GM23338 (cell line): Measurements from ENCODE around the gene GPT2. TPM values are rescaled to one million over a fixed set of nuclear protein-coding genes. Genes with fewer than 3 reads are reported as not detected.

Source experiments
- ATAC-seq: fragments of 200-7000 bp; cut with Tn5 transposase; 3 replicates; pipeline ENCODE4 v1.9.1; 2020
- DNase-seq: peaks from one replicate; pipeline ENCODE4 v3.0.0-alpha.2; 2015; ENCODE audit warnings: low spot score
- H2AFZ ChIP-seq: fragments of 200-600 bp; sonication (generic); 2 replicates; pipeline ENCODE4 v1.8.0; 2016; ENCODE audit warnings: antibody characterized with exemption, mild to moderate bottlenecking, moderate library complexity
- H3F3A ChIP-seq: fragments of 200-600 bp; sonication (generic); replicated peaks from 2 replicates; pipeline ENCODE4 v1.8.0; 2017; ENCODE audit warnings: antibody characterized with exemption, mixed run types, low read depth
- H3K27ac ChIP-seq: fragments of 200-600 bp; sonication (generic); 2 replicates; pipeline ENCODE4 v1.6.1; 2016; ENCODE audit warnings: low read depth
- H3K27me3 ChIP-seq: fragments of 200-600 bp; sonication (generic); 2 replicates; pipeline ENCODE4 v1.8.0; 2016; ENCODE audit warnings: mild to moderate bottlenecking, mixed run types, moderate library complexity; ENCODE audit not compliant: insufficient read depth
- H3K36me3 ChIP-seq: fragments of 200-600 bp; sonication (generic); 2 replicates; pipeline ENCODE4 v1.8.0; 2016; ENCODE audit warnings: mild to moderate bottlenecking; ENCODE audit not compliant: insufficient read depth
- H3K4me1 ChIP-seq: fragments of 200-600 bp; sonication (generic); 2 replicates; pipeline ENCODE4 v1.8.0; 2016; ENCODE audit warnings: mild to moderate bottlenecking, moderate library complexity; ENCODE audit not compliant: insufficient read depth
- H3K4me2 ChIP-seq: fragments of 200-600 bp; sonication (generic); 2 replicates; pipeline ENCODE4 v1.7.1; 2017; ENCODE audit warnings: mixed run types
- H3K4me3 ChIP-seq: fragments of 200-600 bp; sonication (generic); 2 replicates; pipeline ENCODE4 v1.6.1; 2016; ENCODE audit warnings: mixed run types
- H3K79me2 ChIP-seq: fragments of 200-600 bp; sonication (generic); replicated peaks from 2 replicates; pipeline ENCODE4 v1.8.0; 2017; ENCODE audit warnings: mild to moderate bottlenecking; ENCODE audit not compliant: insufficient read depth
- H3K9me2 ChIP-seq: fragments of 200-600 bp; sonication (generic); 2 replicates; pipeline ENCODE4 v1.8.0; 2017; ENCODE audit not compliant: insufficient read depth
- H4K20me1 ChIP-seq: fragments of 200-600 bp; sonication (generic); replicated peaks from 2 replicates; pipeline ENCODE4 v1.8.0; 2017; ENCODE audit warnings: mild to moderate bottlenecking; ENCODE audit not compliant: insufficient read depth
- H3K27ac Mint-ChIP-seq: 2 replicates; pipeline ENCODE4 v1.8.0; 2020; ENCODE audit warnings: inconsistent platforms, mild to moderate bottlenecking, moderate library complexity, mixed read lengths
- H3K27me3 Mint-ChIP-seq: 3 replicates; pipeline ENCODE4 v1.8.0; 2022; ENCODE audit warnings: low read depth, mild to moderate bottlenecking, moderate library complexity, mixed read lengths, inconsistent platforms; ENCODE audit not compliant: insufficient read depth, poor library complexity
- H3K36me3 Mint-ChIP-seq: 3 replicates; pipeline ENCODE4 v1.8.0; 2021; ENCODE audit warnings: low read depth, mild to moderate bottlenecking, inconsistent platforms, moderate library complexity, mixed read lengths
- H3K4me1 Mint-ChIP-seq: 3 replicates; pipeline ENCODE4 v1.8.0; 2020; ENCODE audit warnings: mild to moderate bottlenecking, inconsistent platforms, mixed read lengths
- H3K4me3 Mint-ChIP-seq: 3 replicates; pipeline ENCODE4 v1.8.0; 2021; ENCODE audit warnings: moderate library complexity, mild to moderate bottlenecking, inconsistent platforms, mixed read lengths
- H3K9me3 Mint-ChIP-seq: 3 replicates; pipeline ENCODE4 v1.8.0; 2020; ENCODE audit warnings: moderate library complexity, mild to moderate bottlenecking, inconsistent platforms, mixed read lengths
- CREB1 ChIP-seq: fragments of 250-450 bp; sonication (Bioruptor Pico); IDR thresholded peaks from 2 replicates; pipeline ENCODE4 v1.5.0; 2020; ENCODE audit warnings: low read depth, mild to moderate bottlenecking, moderate library complexity
- EZH2 ChIP-seq: fragments of 200-600 bp; sonication (generic); IDR thresholded peaks from one replicate; pipeline ENCODE4 v1.8.0; 2017; ENCODE audit warnings: antibody characterized with exemption, mild to moderate bottlenecking, low read depth; ENCODE audit not compliant: unreplicated experiment
- EZH2phosphoT487 ChIP-seq: fragments of 200-600 bp; sonication (generic); IDR thresholded peaks from one replicate; pipeline ENCODE4 v1.8.1; 2018; ENCODE audit warnings: antibody characterized with exemption; ENCODE audit not compliant: unreplicated experiment
- JUNB ChIP-seq: IDR thresholded peaks from one replicate; pipeline ENCODE4 v1.6.1; 2016; ENCODE audit warnings: antibody characterized with exemption; ENCODE audit not compliant: unreplicated experiment
- NANOG ChIP-seq: IDR thresholded peaks from 2 replicates; pipeline ENCODE4 v1.6.1; 2016; ENCODE audit warnings: antibody characterized with exemption, borderline replicate concordance
- POLR2AphosphoS5 ChIP-seq: IDR thresholded peaks from 2 replicates; pipeline ENCODE4 v1.6.1; 2016; ENCODE audit warnings: antibody characterized with exemption, low read depth
- STAT1 ChIP-seq: IDR thresholded peaks from one replicate; pipeline ENCODE4 v1.6.1; 2016; ENCODE audit warnings: antibody characterized with exemption; ENCODE audit not compliant: unreplicated experiment
- ZNF114 ChIP-seq: fragments of 250-450 bp; sonication (Bioruptor Pico); IDR thresholded peaks from 2 replicates; pipeline ENCODE4 v1.5.0; 2020; ENCODE audit warnings: mild to moderate bottlenecking, moderate library complexity
- ZNF331 ChIP-seq: fragments of 250-450 bp; sonication (Bioruptor Pico); IDR thresholded peaks from 2 replicates; pipeline ENCODE4 v1.5.0; 2020; ENCODE audit warnings: low read depth, mild to moderate bottlenecking, moderate library complexity
- polyA plus RNA-seq: library from polyadenylated mRNA; unstranded; fragments of >200 nt; fragmentation: Nextera tagmentation; extraction: Ambion mirVana; gene quantifications from 2 replicates; pipeline ENCODE4 v1.2.1, GENCODE V29; 2016
- total RNA-seq: library from RNA; depleted of rRNA; stranded (reverse); fragments of >200 nt; shearing (Covaris generic); gene quantifications from 2 replicates; pipeline ENCODE4 v1.2.3, GENCODE V29; 2014
- TF ChIP-seq, protein P1 (sequence below), 2 experiments: fragments of 200-600 bp in 1 of 2; sonication (generic) in 1 of 2; conservative IDR thresholded peaks; 2 replicates each; pipeline versions ENCODE4 v1.5.1 to v1.6.1; 2016 to 2017; ENCODE audit warnings: antibody characterized with exemption in 2 of 2, low read depth in 2 of 2, mild to moderate bottlenecking in 2 of 2, moderate library complexity in 1 of 2
- TF ChIP-seq, protein P2 (sequence below): IDR thresholded peaks from one replicate; pipeline ENCODE4 v1.6.1; 2018; ENCODE audit warnings: antibody characterized with exemption; ENCODE audit not compliant: unreplicated experiment
- TF ChIP-seq, protein P3 (sequence below): IDR thresholded peaks from 2 replicates; pipeline ENCODE4 v1.6.1; 2016; ENCODE audit warnings: antibody characterized with exemption
- TF ChIP-seq, protein P4 (sequence below): fragments of 250-450 bp; sonication (Bioruptor Pico); IDR thresholded peaks from 2 replicates; pipeline ENCODE4 v1.5.0; 2020; ENCODE audit warnings: mild to moderate bottlenecking, moderate library complexity

GPT2 gene
- total and polyA plus RNA-seq, 2 experiments from 2014 or later: 48.5 to 81.0 TPM

DNA sequence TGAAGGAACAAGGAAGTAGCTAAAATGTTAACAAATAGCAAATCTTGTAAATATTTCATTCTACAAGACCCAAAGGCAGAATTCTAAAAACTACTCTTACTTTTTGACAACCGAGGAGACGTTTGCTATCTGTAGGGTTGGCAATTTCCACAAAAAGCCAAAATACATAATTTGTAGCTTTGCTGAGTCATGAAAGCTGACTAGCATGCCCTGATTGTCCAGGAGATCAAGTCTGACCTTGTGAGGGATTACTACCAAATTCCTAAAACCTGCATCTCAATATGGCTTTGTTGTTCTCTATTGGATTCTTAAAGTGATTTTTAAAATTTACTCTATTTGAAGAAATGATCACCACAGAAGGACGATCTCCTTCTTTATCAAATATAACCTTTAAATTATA, 78.5 kb downstream of the GPT2 start:
- no peaks in the 10 kb centered on the region for H3F3A ChIP-seq
- peaks cover 75% of the 10 kb centered on the region for H3K79me2 ChIP-seq
- H3K4me2 ChIP-seq: no peak overlapping the region
- H3K27ac ChIP-seq: peak overlapping the region; percentile 67
- no peak for ATAC-seq
- H3K4me3 ChIP-seq: no peak overlapping the region
- H3K27me3 ChIP-seq: no peaks in the 10 kb centered on the region
- H3K4me1 Mint-ChIP-seq: peaks cover 25% of the 10 kb centered on the region
- H3K4me1 ChIP-seq: peaks cover 16% of the 10 kb centered on the region
- H3K9me3 Mint-ChIP-seq: no peaks in the 10 kb centered on the region
- H3K27me3 Mint-ChIP-seq: peaks cover 2% of the 10 kb centered on the region
- no peak overlapping the region for H3K4me3 Mint-ChIP-seq
- no peaks in the 10 kb centered on the region for H3K9me2 ChIP-seq
- peaks cover 6% of the 10 kb centered on the region; the same call in 1 of the 2 replicates for H4K20me1 ChIP-seq
- TF ChIP-seq JUNB (no peak), EZH2phosphoT487 (no peak), ZNF114 (no peak), STAT1 (no peak), EZH2 (no peak), NANOG (no peak), ZNF331 (no peak), POLR2AphosphoS5 (no peak), CREB1 (CRISPR knock-in tag) (no peak)
- TF ChIP-seq, protein P1, sequence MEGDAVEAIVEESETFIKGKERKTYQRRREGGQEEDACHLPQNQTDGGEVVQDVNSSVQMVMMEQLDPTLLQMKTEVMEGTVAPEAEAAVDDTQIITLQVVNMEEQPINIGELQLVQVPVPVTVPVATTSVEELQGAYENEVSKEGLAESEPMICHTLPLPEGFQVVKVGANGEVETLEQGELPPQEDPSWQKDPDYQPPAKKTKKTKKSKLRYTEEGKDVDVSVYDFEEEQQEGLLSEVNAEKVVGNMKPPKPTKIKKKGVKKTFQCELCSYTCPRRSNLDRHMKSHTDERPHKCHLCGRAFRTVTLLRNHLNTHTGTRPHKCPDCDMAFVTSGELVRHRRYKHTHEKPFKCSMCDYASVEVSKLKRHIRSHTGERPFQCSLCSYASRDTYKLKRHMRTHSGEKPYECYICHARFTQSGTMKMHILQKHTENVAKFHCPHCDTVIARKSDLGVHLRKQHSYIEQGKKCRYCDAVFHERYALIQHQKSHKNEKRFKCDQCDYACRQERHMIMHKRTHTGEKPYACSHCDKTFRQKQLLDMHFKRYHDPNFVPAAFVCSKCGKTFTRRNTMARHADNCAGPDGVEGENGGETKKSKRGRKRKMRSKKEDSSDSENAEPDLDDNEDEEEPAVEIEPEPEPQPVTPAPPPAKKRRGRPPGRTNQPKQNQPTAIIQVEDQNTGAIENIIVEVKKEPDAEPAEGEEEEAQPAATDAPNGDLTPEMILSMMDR (conservative IDR thresholded peaks at IDR 0.05; ENCODE audit: low read depth in 2 of 2): no peak
- TF ChIP-seq, protein P2, sequence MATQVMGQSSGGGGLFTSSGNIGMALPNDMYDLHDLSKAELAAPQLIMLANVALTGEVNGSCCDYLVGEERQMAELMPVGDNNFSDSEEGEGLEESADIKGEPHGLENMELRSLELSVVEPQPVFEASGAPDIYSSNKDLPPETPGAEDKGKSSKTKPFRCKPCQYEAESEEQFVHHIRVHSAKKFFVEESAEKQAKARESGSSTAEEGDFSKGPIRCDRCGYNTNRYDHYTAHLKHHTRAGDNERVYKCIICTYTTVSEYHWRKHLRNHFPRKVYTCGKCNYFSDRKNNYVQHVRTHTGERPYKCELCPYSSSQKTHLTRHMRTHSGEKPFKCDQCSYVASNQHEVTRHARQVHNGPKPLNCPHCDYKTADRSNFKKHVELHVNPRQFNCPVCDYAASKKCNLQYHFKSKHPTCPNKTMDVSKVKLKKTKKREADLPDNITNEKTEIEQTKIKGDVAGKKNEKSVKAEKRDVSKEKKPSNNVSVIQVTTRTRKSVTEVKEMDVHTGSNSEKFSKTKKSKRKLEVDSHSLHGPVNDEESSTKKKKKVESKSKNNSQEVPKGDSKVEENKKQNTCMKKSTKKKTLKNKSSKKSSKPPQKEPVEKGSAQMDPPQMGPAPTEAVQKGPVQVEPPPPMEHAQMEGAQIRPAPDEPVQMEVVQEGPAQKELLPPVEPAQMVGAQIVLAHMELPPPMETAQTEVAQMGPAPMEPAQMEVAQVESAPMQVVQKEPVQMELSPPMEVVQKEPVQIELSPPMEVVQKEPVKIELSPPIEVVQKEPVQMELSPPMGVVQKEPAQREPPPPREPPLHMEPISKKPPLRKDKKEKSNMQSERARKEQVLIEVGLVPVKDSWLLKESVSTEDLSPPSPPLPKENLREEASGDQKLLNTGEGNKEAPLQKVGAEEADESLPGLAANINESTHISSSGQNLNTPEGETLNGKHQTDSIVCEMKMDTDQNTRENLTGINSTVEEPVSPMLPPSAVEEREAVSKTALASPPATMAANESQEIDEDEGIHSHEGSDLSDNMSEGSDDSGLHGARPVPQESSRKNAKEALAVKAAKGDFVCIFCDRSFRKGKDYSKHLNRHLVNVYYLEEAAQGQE: no peak
- TF ChIP-seq, protein P3, sequence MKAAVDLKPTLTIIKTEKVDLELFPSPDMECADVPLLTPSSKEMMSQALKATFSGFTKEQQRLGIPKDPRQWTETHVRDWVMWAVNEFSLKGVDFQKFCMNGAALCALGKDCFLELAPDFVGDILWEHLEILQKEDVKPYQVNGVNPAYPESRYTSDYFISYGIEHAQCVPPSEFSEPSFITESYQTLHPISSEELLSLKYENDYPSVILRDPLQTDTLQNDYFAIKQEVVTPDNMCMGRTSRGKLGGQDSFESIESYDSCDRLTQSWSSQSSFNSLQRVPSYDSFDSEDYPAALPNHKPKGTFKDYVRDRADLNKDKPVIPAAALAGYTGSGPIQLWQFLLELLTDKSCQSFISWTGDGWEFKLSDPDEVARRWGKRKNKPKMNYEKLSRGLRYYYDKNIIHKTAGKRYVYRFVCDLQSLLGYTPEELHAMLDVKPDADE: no peak
- TF ChIP-seq, protein P4, sequence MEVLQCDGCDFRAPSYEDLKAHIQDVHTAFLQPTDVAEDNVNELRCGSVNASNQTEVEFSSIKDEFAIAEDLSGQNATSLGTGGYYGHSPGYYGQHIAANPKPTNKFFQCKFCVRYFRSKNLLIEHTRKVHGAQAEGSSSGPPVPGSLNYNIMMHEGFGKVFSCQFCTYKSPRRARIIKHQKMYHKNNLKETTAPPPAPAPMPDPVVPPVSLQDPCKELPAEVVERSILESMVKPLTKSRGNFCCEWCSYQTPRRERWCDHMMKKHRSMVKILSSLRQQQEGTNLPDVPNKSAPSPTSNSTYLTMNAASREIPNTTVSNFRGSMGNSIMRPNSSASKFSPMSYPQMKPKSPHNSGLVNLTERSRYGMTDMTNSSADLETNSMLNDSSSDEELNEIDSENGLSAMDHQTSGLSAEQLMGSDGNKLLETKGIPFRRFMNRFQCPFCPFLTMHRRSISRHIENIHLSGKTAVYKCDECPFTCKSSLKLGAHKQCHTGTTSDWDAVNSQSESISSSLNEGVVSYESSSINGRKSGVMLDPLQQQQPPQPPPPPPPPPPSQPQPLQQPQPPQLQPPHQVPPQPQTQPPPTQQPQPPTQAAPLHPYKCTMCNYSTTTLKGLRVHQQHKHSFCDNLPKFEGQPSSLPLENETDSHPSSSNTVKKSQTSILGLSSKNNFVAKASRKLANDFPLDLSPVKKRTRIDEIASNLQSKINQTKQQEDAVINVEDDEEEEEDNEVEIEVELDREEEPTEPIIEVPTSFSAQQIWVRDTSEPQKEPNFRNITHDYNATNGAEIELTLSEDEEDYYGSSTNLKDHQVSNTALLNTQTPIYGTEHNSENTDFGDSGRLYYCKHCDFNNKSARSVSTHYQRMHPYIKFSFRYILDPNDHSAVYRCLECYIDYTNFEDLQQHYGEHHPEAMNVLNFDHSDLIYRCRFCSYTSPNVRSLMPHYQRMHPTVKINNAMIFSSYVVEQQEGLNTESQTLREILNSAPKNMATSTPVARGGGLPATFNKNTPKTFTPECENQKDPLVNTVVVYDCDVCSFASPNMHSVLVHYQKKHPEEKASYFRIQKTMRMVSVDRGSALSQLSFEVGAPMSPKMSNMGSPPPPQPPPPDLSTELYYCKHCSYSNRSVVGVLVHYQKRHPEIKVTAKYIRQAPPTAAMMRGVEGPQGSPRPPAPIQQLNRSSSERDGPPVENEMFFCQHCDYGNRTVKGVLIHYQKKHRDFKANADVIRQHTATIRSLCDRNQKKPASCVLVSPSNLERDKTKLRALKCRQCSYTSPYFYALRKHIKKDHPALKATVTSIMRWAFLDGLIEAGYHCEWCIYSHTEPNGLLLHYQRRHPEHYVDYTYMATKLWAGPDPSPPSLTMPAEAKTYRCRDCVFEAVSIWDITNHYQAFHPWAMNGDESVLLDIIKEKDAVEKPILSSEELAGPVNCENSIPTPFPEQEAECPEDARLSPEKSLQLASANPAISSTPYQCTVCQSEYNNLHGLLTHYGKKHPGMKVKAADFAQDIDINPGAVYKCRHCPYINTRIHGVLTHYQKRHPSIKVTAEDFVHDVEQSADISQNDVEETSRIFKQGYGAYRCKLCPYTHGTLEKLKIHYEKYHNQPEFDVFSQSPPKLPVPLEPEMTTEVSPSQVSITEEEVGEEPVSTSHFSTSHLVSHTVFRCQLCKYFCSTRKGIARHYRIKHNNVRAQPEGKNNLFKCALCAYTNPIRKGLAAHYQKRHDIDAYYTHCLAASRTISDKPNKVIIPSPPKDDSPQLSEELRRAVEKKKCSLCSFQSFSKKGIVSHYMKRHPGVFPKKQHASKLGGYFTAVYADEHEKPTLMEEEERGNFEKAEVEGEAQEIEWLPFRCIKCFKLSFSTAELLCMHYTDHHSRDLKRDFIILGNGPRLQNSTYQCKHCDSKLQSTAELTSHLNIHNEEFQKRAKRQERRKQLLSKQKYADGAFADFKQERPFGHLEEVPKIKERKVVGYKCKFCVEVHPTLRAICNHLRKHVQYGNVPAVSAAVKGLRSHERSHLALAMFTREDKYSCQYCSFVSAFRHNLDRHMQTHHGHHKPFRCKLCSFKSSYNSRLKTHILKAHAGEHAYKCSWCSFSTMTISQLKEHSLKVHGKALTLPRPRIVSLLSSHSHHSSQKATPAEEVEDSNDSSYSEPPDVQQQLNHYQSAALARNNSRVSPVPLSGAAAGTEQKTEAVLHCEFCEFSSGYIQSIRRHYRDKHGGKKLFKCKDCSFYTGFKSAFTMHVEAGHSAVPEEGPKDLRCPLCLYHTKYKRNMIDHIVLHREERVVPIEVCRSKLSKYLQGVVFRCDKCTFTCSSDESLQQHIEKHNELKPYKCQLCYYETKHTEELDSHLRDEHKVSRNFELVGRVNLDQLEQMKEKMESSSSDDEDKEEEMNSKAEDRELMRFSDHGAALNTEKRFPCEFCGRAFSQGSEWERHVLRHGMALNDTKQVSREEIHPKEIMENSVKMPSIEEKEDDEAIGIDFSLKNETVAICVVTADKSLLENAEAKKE (CRISPR knock-in tag): no peak
- DNase-seq: no peak
- peaks cover 98% of the 10 kb centered on the region for H3K36me3 Mint-ChIP-seq
- H2AFZ ChIP-seq: no peak overlapping the region
- H3K36me3 ChIP-seq: peaks cover 61% of the 10 kb centered on the region
- H3K27ac Mint-ChIP-seq: peak overlapping the region; percentile 91
